HUDEP-2 (cell line): ENCODE data around the gene SALL4.
"Not testable (repeated sequence)": the region's sequence is repeated elsewhere in the genome, so short reads cannot be mapped to it uniquely, and the experiment has no call there.

Experiments
- DNase-seq, 76 experiments: peaks; one replicate each; lab custom pipeline; 2025; ENCODE audit not compliant: unreplicated experiment in 76 of 76; lab: John Stamatoyannopoulos, UW

Gene SALL4

DNA sequence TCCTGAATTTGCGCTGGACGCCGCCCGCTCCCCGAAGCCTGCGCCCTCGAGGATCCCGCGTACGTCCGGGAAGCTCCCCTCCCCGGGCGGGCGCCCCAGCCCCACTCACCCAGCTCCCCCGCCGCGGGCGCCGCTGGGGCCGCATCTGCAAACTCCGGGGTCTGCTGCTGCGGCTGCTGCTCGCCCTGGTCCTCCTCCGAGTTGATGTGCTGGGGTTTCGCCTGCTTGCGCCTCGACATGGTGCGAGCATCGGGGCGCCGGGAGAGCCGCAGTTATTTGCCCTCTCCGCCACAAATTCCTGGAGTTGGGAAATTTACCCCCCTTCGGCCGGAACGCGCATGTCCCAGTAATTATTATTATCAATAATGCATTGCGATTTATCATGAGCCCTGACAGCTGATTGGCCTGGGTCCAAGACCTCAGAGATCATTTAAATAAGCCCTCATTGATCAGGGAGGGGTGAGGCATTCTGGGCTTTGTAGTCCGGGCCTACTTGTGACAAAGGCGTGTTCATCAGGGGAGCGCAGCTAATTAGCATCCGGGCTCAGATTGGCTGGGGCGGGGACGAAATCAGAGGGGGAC is at the start of gene SALL4:
Gene SALL4, minus strand, starts transcription at position 352 of the 582 bp plus-strand sequence. Its CDS starts 113 bp downstream, at position 239.
- no peak for DNase-seq

DNA sequence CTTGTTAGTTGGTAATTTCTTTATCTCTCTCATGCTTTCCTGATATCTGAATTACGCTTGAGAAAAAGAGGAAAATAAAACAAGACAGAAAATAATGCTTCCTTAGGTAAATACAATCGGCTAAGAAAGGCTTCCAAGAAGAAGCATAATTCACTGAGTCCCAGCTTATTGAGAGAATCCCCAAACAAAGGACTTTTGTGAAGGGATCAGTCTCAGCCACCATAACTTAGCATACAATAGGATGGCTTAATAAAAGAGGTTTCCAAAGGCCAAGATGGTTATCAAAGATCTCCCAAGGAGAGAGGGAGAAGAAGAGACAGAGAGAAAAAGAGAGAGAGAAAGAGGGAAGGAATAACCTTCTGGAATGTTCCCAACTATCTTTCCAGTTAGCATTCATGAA is 46.0 kb upstream of the SALL4 start:
- no peak for DNase-seq

DNA sequence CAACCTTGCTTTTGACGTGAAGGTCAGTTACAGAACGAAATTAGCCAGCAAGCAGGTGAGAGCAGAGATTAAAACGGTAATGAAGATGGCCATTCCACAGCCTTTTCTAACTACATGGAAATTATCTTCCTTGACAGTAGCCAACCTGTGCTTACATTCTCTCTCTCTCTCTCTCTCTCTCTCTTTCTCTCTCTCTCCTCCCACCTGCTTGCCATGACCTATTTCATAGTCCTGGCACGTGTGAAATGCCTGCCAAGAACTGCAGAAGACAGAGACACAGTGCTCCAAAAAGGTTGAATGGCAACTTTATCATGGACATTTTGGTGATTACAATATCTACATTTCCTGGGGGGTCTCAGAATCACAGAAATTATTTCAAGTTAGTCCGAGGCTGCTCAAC is 38.5 kb upstream of the SALL4 start:
- no peak for DNase-seq

DNA sequence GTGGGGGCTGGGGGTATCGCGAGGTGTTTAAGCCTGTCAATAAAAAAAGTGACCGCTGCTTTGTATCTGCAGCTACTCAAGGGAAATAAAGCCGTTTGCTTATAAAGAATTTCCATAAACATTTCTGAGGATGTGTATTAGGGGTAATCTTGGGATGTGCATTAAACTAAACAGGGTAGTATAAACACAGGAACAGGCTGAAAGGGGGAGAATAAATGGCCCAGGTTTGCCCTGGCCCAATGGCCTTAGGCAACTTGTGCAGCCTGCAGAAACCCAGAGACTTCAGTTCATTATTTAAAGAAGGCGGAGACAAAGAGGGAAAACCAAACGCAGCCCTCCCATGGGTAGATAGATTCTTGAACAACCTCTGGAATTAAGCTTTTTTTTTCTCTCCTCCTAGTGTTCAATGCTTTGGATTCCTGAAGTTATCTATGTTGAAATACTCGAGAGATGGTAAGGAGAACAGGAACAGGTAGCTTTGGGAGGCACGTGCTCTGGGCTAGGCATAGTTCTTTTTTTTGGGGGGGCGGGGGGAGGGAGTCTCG is 35.6 kb upstream of the SALL4 start:
- DNase-seq, result no peak

DNA sequence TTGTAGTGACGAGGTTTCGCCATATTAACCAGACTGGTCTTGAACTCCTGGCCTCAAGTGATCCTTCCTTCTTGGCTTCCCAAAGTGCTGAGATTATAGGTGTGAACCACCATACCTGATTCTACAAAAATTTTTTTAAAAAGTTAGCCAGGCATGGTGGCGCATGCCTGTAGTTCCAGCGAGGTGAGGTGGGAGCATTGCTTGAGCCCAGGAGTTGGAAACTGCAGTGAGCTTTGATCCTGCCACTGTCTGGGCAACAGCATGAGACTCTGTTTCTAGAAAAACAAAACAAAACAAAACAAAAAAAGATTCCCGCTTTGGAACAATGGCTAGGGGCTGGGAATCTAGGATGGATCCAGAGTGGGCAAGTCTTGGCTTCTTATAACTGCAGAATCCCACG is 35.1 kb upstream of the SALL4 start:
- DNase-seq, result no peak

DNA sequence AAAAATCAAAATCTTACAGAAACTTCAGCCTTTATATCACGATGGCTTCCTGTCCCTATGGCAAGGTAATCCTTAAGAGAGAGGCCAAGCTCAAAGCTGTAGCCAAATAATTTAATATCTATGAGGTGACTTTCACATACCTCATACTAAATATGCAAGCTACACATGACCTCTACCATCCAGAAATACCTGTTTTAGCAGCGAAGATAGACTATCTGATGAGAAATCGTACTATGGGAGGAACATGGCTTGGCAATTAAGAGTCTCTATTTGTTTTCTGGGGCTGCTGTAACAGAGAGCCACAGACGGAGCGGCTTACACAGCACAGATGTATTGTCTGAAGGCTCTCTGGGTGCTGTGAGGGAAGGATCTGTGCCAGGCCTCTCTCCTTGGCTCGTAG is 31.0 kb upstream of the SALL4 start:
- no peak for DNase-seq

DNA sequence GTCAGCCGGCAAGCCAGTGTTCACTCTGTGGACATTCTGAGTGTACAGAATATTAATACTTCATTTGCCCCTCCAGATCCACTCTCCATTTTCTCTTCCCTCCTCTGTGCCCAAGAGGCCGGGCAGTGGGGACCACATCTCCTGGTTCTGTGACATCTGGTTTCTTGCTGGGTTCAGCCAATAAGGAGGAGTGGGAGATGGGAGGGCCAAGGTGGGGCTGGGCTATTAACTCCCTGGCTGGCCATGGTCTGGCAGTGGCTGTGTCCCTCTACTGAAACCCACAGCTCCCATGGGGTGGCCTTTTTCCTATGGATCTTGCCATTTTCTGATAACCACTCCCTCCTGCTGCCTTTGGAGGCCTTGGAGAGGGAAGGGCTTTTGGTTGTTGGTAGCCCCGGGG is 30.0 kb upstream of the SALL4 start:
- no peak for DNase-seq

DNA sequence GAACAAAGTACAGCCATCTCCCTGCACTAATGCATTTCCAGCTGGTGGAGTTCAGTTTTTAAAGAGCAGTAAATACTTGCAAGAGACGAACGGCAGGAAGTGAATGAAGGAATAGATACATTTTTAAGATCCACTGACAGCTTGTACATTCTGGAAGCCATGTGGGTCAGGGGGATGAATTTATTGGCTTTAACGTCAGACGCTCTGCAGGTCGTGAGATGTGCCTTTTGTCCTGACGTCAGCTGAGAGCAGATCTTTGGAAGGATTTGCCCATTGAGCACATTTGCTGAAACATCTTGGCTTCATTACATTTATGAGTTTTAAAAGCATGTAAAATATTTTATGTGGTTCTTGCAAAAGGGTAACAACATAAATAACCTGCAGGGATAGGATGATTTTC is 29.5 kb upstream of the SALL4 start:
- DNase-seq, result no peak

DNA sequence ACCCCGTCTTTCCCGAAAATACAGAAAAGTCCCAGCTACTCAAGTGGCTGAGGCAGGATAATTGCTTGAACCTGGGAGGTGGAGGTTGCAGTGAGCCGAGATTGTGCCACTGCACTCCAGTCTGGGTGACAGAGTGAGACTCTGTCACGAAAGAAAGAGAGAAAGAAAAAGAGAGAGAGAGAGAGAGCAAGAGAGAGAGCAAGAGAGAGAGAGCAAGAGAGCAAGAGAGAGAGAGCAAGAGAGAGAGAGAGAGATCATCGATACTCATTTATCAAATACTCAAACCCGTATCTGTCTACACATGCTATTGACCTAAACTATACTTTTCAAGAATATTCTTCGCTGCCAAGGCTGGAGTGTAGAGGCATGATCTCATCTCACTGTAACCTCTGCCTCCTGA is 28.2 kb upstream of the SALL4 start:
- no peak for DNase-seq

DNA sequence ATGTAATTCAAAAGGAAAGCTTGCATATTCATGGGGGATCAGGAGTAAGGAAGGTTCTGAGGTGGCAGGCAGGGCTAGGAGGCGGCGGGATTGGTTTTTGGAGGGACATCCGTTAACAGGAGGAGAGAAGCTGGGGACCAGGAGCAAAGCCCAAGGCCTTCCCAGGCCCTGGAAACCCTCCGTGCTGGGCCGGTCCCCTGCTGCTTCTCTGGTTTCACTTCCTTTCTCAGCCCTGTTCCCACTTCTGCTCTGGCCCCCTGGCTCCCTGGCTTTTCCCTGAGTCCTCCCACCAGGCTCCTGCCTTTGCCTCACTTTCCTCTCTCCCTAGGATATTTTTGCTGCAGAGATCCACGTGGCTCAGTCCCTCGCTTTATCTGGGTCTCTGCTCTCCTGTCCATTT is 26.4 kb upstream of the SALL4 start:
- no peak for DNase-seq

DNA sequence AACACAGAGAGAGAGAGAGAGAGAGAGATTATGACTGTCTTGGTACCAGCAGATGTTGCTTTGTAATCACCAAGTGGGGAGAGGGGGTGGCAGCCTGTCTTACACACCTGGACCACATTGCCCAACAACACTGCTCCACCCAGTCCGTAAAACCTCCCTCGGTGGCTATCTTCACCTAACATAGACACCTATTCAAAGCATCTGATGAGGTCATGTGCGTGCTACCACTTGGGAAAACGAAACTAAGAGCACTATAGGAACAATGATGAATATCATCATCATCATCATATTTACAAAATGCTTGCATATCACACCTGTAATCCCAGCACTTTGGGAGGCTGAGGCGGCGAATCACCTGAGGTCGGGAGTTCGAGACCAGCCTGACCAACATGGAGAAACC is 24.1 kb upstream of the SALL4 start:
- DNase-seq, result no peak

DNA sequence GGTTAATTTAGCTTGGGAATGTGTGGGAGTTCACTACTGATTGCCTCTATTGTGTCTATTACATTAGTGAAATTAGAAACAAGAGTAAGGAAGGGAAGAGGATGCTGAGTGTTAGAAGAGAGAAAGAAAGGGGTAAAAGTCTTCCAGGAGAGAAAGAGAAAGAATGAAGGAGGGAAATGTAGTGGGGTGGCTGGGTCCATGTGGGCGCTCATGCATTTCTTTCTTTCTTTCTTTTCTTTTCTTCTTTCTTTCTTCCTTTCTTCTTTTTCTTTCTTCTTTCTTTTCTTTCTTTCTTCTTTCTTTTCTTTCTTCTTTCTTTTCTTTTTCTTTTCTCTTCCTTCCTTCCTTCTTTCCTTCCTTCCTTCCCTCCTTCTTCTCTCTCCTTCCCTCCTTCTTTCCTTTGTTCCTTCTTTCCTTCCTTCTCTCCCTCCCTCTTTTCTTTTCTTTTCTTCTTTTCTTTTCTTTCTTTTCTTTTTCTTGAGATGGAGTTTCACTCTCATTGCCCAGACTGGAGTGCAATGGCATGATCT is 16.2 kb upstream of the SALL4 start:
- DNase-seq, result no peak

DNA sequence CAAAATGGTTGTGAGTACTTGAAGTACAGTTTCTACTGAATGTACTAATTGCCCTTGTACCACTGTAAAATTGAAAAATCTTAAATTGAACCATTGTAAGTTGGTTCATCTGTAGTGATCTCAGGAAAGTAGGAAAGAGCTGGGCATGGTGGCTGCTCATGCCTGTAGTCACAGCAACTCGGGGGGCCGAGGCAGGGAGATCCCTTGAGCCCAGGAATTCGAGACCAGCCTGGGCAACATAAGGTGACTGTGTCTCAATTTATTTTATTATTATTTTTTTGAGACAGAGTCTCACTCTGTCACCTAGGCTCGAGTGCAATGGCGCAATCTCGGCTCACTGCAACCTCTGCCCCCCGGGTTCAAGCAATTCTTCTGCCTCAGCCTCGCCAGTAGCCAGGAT is 14.5 kb upstream of the SALL4 start:
- not testable (repeated sequence) for DNase-seq

DNA sequence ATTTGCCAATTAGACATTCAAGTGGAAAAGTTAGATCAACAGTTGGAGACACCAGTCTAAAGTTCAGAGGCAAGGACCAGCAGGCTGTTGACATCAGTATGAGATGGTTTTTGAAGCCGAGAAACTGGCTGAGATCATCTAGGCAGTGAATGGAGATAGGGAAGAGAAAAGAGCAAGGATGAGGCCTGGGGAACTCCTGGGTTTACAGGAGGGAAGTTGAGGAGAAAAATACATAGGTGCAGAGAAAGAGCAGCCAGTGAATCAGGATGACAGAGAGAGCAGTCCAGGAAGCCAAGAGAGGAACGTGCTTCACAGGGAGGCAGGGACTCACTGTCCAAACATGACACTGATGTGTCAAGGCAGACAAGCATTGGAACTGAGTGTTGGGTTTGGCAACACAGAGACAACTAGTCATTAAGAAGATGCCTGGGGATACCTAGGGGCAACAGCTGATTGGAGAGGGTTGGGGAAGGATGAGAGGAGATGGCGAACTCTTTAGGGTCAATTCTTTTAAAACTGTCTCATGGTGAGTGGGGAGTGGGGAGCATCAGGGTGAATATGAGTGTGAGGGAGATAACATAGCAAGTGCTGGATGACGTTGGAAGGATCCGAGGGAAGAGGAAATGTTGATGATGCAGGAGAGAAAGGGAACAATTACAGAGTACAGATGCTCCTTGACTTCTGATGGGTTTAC is 13.2 kb upstream of the SALL4 start:
- DNase-seq, result no peak

DNA sequence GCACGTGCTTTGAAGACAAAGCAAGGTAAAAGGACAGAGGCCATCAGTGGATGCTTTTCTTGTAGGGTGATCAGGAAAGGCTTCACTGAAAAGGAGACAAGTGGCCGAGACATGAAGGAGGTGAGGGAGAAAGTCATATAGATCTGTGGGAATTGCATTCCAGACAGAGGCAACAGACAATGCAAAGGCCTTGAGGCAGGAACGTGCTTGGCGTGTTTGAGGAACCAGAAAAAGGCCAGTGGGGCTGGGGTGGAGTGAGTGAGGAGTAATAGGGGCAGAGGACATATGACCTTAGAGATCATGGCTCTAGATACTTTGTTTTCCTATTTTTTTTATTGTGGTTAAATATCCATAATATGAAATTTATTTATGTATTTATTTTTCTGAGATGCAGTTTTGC is 10.5 kb upstream of the SALL4 start:
- no peak for DNase-seq

DNA sequence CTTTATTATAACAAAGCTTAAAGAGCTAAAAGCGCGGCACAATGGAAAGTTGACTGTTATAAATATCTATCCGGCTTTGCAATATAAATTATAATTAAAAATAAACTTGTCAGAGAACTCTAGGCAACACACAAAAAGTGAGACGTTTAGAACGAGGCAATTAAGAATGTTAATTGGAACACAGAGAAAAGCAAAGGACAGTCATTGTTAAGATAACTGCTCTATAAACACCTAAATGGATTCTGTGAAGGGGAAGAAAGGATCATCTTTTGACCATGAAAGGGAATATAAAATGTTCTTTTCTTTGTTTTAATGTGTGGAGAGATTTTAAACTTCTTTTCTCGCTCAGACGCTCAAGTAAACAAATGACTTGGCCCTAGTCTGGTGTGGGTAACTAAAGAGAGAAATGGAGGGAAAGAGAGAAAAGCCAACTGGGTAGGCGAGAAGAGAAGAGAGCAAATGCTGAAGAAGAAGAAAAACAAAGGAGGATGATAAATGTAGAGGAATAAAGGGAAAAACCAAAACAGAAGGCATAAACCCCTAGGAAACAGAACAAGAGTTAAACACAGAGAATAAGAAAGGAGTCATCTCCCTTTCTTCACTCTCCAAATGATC is 9.3 kb upstream of the SALL4 start:
- DNase-seq, result no peak

DNA sequence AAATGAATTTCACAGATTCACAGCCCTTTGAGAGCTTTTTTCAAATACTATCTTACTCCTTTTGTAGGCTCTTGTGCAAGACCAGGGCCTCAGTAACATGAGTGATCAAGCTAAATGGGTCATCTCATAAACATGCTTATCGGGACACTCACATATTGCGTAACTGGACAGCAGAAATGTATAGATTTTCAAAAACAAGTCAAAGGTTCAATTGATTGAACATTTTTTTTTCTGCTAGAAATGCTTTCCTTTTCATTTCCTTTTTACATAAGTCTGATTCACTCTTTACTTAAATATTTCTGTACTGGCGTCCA is 8.7 kb upstream of the SALL4 start:
- DNase-seq, result no peak

DNA sequence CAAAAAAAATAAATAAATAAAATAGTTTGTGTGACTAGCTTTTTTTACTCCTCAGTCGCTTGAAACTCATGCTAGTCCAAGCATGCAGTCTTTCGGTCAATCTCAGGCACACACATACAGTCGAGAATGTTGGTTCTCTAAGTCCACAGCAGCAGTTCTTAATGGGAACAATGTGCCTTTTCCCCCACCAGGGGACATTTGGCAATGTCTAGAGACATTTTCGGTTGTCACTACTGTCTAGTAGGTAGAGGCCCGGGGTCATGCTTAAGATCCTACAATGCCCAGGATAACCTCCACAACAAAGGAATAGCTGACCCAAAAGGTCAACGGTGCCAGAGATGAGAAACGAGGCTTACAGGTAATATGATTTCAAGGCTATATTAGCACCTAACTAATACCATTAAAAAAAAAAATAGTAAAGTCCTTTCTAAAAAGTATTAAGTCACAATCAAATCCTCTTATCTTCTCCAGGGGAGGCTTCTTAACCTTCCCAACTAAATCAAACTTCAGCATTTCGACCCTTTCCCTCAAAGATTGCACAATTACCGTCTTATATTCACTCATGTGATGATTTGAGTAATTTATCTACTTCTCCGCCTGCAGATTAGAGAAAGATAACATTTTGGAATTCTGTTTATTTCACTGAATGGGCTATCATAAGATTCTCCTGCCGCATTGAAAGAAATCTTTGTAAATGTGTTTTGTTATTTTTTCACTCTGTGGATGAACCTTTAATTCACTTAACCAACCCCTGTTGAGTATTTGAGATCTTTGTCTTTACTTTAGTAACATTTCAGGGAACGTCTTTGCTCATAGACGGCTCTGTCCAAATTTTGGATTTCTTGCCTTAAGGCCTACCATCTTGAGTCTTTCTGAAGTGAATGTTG is 8.1 kb upstream of the SALL4 start:
- no peak for DNase-seq

DNA sequence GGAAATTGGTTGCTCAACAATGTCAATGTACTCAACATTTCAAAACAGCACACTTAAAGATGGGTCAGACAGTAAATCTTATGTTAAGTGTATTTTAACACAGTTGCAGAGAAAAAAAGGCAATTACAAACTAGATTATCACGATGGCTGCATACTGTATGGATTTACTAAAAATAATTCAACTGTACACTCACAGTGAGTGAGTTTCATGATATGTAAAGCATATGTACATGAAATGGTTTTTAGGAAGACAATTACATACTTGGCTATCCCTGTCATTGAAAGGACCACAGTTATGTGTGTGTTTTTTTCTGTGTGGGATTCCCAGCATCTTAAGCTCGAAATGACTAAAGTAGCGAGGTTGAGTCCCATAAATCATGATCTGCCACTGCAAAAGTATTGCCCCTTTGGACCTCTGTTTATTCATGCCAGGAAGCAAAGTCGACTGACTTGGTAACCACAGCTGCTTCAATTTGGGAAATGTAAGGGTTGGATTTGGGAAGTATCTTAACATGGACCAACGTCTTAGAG is 5.5 kb upstream of the SALL4 start:
- DNase-seq, result no peak

DNA sequence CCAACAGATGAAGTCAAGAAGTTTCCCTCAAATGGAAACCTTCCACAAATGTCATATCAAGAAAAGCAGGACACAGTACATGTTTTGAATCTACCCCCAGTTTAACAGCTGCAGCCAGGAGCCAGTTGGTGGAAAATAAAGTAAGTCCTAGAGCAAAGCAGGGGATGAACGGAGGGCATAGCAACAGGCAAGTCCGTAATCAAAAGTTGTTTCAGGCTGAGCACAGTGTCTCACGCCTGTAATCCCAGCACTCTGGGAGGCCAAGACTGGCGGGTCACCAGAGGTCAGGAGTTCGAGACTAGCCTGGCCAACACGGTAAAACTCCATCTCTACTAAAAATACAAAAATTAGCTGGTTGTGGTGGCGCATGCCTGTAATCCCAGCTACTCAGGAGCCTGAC is 2.4 kb upstream of the SALL4 start:
- no peak for DNase-seq
